DND-41 (cell line): ENCODE measurements around the gene FZD8.

Source experiments
- ATAC-seq: fragments of 200-7000 bp; cut with Tn5 transposase; 3 replicates; pipeline ENCODE4 v1.9.1; 2021; ENCODE audit warnings: low read depth; ENCODE audit not compliant: insufficient read depth
- DNase-seq: peaks from one replicate; pipeline ENCODE4 v3.0.0-alpha.2; 2020
- H2AFZ ChIP-seq: 2 replicates; pipeline ENCODE4 v1.6.0; 2012; ENCODE audit warnings: low read depth, low read length
- H3K27ac ChIP-seq: 2 replicates; pipeline ENCODE4 v1.5.1; 2012; ENCODE audit warnings: low read length, inconsistent platforms
- H3K27me3 ChIP-seq: fragments of 200-600 bp; sonication (generic); 2 replicates; pipeline ENCODE4 v1.6.0; 2012; ENCODE audit warnings: low read length, mild to moderate bottlenecking, inconsistent platforms; ENCODE audit not compliant: insufficient read depth, poor library complexity
- H3K36me3 ChIP-seq: 2 replicates; pipeline ENCODE4 v1.5.1; 2012; ENCODE audit warnings: low read length, inconsistent platforms; ENCODE audit not compliant: insufficient read depth
- H3K4me1 ChIP-seq: 2 replicates; pipeline ENCODE4 v1.5.1; 2012; ENCODE audit warnings: mild to moderate bottlenecking, low read length; ENCODE audit not compliant: insufficient read depth
- H3K4me2 ChIP-seq: 2 replicates; pipeline ENCODE4 v1.6.0; 2012; ENCODE audit warnings: mild to moderate bottlenecking, moderate library complexity, low read length, inconsistent platforms; ENCODE audit not compliant: insufficient read depth
- H3K4me3 ChIP-seq, 2 experiments: fragments of 200-600 bp in 1 of 2; shearing (Covaris generic) in 1 of 2; 2 replicates each; pipeline ENCODE4 v1.5.1; 2012 to 2016; ENCODE audit warnings: inconsistent platforms in 2 of 2, low read length in 2 of 2, mild to moderate bottlenecking in 2 of 2, low read depth in 1 of 2, moderate library complexity in 1 of 2
- H3K79me2 ChIP-seq: 2 replicates; pipeline ENCODE4 v1.6.0; 2012; ENCODE audit warnings: low read length, inconsistent platforms; ENCODE audit not compliant: insufficient read depth
- H3K9ac ChIP-seq: 2 replicates; pipeline ENCODE4 v1.6.0; 2012; ENCODE audit warnings: low read depth, mild to moderate bottlenecking, inconsistent platforms, low read length, moderate library complexity
- H3K9me3 ChIP-seq: 2 replicates; pipeline ENCODE4 v1.5.1; 2012; ENCODE audit warnings: low read length, moderate library complexity, mild to moderate bottlenecking, inconsistent platforms; ENCODE audit not compliant: insufficient read depth, severe bottlenecking
- H4K20me1 ChIP-seq: 2 replicates; pipeline ENCODE4 v1.6.0; 2012; ENCODE audit warnings: low read length; ENCODE audit not compliant: insufficient read depth
- EZH2 ChIP-seq: IDR thresholded peaks from 3 replicates; pipeline ENCODE4 v1.6.1; 2012; ENCODE audit warnings: borderline replicate concordance, low read depth, mild to moderate bottlenecking, moderate library complexity, low read length, inconsistent platforms; ENCODE audit not compliant: severe bottlenecking
- TF ChIP-seq, protein P1 (sequence below): IDR thresholded peaks from 2 replicates; pipeline ENCODE4 v1.5.1; 2012; ENCODE audit warnings: borderline replicate concordance, low read length, moderate library complexity, mild to moderate bottlenecking; ENCODE audit not compliant: poor library complexity, severe bottlenecking; ENCODE audit errors: extremely low read depth

FZD8 gene

DNA sequence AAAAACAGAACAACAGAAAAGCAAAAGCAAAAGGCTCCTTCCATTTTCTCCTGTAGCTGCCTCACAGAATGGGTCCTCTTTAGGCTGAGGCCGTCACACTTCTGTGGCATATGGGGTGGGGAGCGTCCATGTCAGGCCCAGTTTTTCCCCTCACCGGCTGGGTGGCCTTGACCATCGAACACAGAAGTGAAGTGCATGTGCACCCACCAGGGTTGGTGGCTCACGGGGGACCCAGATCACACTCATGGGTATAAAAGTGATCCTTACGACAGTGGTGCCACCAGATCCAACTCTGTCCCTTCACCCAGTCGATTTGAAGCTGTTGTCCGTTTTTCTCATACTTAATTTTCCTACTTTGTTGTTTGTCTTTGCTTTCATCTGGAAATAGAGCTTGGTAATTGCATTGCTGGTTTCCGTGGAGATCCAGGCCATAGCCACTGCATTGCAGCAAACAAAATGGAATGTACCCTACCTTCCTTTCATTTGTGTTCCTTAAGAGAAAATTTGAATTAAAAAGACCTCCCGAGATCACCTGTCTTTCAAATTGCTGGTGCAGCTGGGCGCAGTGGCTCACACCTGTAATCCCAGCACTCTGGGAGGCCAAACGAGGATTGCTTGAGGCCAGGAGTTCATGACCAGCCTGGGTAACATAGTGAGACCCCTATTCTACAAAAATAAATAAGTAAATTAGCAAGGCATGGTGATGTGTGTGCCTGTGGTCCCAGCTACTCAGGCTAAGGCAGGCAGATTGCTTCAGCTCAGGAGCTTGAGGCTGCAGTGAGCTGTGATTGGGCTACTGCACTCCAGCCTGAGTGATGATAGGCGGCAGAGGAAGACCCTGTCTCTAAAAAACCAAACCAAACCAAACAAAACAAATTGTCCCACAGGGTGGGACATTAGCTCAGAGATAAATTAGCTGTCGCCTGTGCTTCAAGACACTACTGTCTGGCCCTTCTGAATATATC is 47.7 kb downstream of the FZD8 start:
- Histone ChIP-seq H3K36me3 (no peaks in the 10 kb centered on the region), H3K9me3 (no peaks in the 10 kb centered on the region), H3K27ac (no peak overlapping the region), H2AFZ (no peak overlapping the region), H4K20me1 (no peaks in the 10 kb centered on the region), H3K79me2 (no peaks in the 10 kb centered on the region), H3K4me2 (no peak overlapping the region), H3K9ac (no peak overlapping the region), H3K27me3 (no peaks in the 10 kb centered on the region), H3K4me3 (no peak overlapping the region), H3K4me1 (no peaks in the 10 kb centered on the region)
- no peak for DNase-seq
- TF ChIP-seq EZH2, result no peak
- TF ChIP-seq, protein P1, sequence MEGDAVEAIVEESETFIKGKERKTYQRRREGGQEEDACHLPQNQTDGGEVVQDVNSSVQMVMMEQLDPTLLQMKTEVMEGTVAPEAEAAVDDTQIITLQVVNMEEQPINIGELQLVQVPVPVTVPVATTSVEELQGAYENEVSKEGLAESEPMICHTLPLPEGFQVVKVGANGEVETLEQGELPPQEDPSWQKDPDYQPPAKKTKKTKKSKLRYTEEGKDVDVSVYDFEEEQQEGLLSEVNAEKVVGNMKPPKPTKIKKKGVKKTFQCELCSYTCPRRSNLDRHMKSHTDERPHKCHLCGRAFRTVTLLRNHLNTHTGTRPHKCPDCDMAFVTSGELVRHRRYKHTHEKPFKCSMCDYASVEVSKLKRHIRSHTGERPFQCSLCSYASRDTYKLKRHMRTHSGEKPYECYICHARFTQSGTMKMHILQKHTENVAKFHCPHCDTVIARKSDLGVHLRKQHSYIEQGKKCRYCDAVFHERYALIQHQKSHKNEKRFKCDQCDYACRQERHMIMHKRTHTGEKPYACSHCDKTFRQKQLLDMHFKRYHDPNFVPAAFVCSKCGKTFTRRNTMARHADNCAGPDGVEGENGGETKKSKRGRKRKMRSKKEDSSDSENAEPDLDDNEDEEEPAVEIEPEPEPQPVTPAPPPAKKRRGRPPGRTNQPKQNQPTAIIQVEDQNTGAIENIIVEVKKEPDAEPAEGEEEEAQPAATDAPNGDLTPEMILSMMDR, result no peak
- ATAC-seq, result no peak

DNA sequence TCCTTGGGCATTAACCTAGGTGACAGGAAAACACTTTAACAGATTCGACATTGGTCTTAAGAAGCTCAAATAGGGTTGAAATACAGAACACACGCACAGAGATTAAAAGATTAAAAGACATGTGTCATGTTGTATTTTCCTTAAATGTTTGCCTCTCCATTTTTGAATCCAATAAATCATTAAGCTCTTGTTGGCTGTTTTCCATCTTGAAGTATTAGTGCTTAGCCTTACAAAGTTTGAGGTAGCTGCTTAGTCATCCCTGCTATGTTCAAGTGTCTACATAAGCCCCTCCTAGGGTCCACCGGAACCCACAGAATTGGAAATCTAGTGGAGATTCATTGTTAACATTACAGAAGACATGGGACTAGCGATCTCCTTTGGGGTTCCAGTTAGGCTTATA is 49.7 kb downstream of the FZD8 start:
- Histone ChIP-seq H3K79me2 (no peaks in the 10 kb centered on the region), H2AFZ (no peak overlapping the region), H3K4me2 (no peak overlapping the region), H4K20me1 (no peaks in the 10 kb centered on the region), H3K4me3 (no peak overlapping the region), H3K9ac (no peak overlapping the region), H3K4me1 (no peaks in the 10 kb centered on the region), H3K27me3 (no peaks in the 10 kb centered on the region), H3K9me3 (no peaks in the 10 kb centered on the region), H3K36me3 (no peaks in the 10 kb centered on the region), H3K27ac (no peak overlapping the region)
- ATAC-seq (no peak), DNase-seq (no peak)
- TF ChIP-seq, protein P1, result no peak
- TF ChIP-seq EZH2, result no peak

- Histone ChIP-seq H3K4me1 (0 out of 2 replicates have a peak, but pooled peaks cover 4% of the 10 kb centered on the region), H4K20me1 (no peaks in the 10 kb centered on the region), H2AFZ (no peak overlapping the region), H3K4me2 (no peak overlapping the region), H3K36me3 (no peaks in the 10 kb centered on the region), H3K4me3 (no peak overlapping the region), H3K79me2 (no peaks in the 10 kb centered on the region), H3K9ac (no peak overlapping the region), H3K27me3 (peaks cover 5% of the 10 kb centered on the region), H3K9me3 (no peaks in the 10 kb centered on the region), H3K27ac (no peak overlapping the region)
- no peak for ATAC-seq
- TF ChIP-seq, protein P1, result no peak
- TF ChIP-seq EZH2, result no peak
- no peak for DNase-seq
These were observed 53.3 kb downstream of the FZD8 start for GRCh38 chr10:35588836-35589235.
